Heart right ventricle (tissue), 16 donors: ENCODE data around the gene PLEKHG1. TPM values are rescaled to one million over a fixed set of nuclear protein-coding genes. Genes with fewer than 3 reads are reported as not detected.

Experiments
- ATAC-seq, 8 donors: fragments of 200-7000 bp; cut with Tn5 transposase; one replicate each; pipeline ENCODE4 v1.9.1; 2020; ENCODE audit warnings: mild to moderate bottlenecking in 8 of 8, moderate library complexity in 8 of 8, moderate number of reproducible peaks in 1 of 8
- DNase-seq, 2 donors: peaks; one replicate each; pipeline ENCODE4 v3.0.0-alpha.2; 2020
- H3K27ac ChIP-seq, 10 donors: fragments of 200-600 bp; sonication (generic) in 2 of 10; one replicate each; pipeline versions ENCODE4 v1.5.0 to v1.8.0; 2020 to 2022; ENCODE audit warnings: mild to moderate bottlenecking in 3 of 10
- H3K27me3 ChIP-seq, 7 donors: fragments of 200-600 bp; one replicate each; pipeline ENCODE4 v1.8.0; 2021 to 2022; ENCODE audit warnings: mild to moderate bottlenecking in 2 of 7
- H3K36me3 ChIP-seq, 9 donors: fragments of 200-600 bp; sonication (generic) in 1 of 9; one replicate each; pipeline versions ENCODE4 v1.5.0 to v1.8.0; 2020 to 2022; ENCODE audit warnings: mild to moderate bottlenecking in 2 of 9
- H3K4me1 ChIP-seq, 9 donors: fragments of 200-600 bp; sonication (generic) in 1 of 9; one replicate each; pipeline versions ENCODE4 v1.5.0 to v1.8.0; 2020 to 2022; ENCODE audit warnings: mild to moderate bottlenecking in 4 of 9
- H3K4me3 ChIP-seq, 10 donors: fragments of 200-600 bp; sonication (generic) in 2 of 10; one replicate each; pipeline versions ENCODE4 v1.5.0 to v1.8.0; 2020 to 2022; ENCODE audit warnings: mild to moderate bottlenecking in 7 of 10, moderate library complexity in 2 of 10
- H3K9me3 ChIP-seq, 11 donors: fragments of 200-600 bp in 10 of 11; sonication (generic) in 2 of 11; one replicate each; pipeline versions ENCODE4 v1.5.0 to v1.8.0; 2013 to 2022; ENCODE audit warnings: mild to moderate bottlenecking in 2 of 11, control low read depth in 1 of 11, moderate library complexity in 1 of 11
- CTCF ChIP-seq, 9 donors: fragments of 200-600 bp; sonication (generic) in 2 of 9; IDR thresholded peaks; one replicate each; pipeline versions ENCODE4 v1.5.0 to v1.8.0; 2021 to 2022; ENCODE audit warnings: antibody characterized with exemption in 9 of 9, mild to moderate bottlenecking in 5 of 9, moderate library complexity in 1 of 9
- WGBS, 2 donors: extraction: QIAGEN DNeasy Blood & Tissue Kit; methylation state at CpG; one replicate each; pipeline ENCODE4 v1.1.7; 2013; ENCODE audit warnings: inconsistent platforms in 1 of 2; 5-methylcytosine and 5-hydroxymethylcytosine counted together
- intact Hi-C, 10 donors: fragments of 100-400 bp; cut with DNase I; formaldehyde crosslinking; loops; one replicate each; pipeline versions ENCODE4 v1.11.1 to v1.14.2; 2022
- polyA plus RNA-seq, 2 donors: library from polyadenylated mRNA; stranded (reverse); fragments of 200-250 nt; gene quantifications; one replicate each; pipeline ENCODE4 v1.2.3, GENCODE V29; 2013
- total RNA-seq, 10 donors: library from RNA; stranded (reverse); fragmentation: NEBNext Ultra II Directional in 3 of 10; extraction: Animal tissue kit (Norgen Biotek cat#: 25700) in 3 of 10; gene quantifications; one replicate each; pipeline versions ENCODE4 v1.2.1 to v1.2.4, GENCODE V29; 2021 to 2023
- donor health status: Arrhythmogenic right ventricular cardiomyopathy.
- donor health status: ischemic (EF 13 %, LVEDD 7.1; RV severe dilation, severe dysfunction).
- donor health status: healthy with polysubstance abuse.
- donor health status: DM: no; HTN: yes; CAD: no.
- donor health status: DM: no; HTN: no; CAD: no.
- donor health status: ischemic (EF 25% LVEDD 6.9; RV normal size, moderate dysfunction).
- donor health status: ischemic (EF 25% LVEDD 5.7; RV mildly dilated, moderate dysfunction).
- donor health status: healthy.
- donor health status: DM: yes; HTN: yes; CAD: no.
- donor health status: Ischemic cardiomyopathy.
- donor health status: ischemic (EF 35%, LVEDD 5.7; RV mildly dilated, moderate dysfunction).
- donor health status: nonischemic (EF 11% LVEDD 7.7; RV severe dilation, severe dysfunction).
- donor health status: DM: yes; HTN: yes; CAD: no.
- donor health status: PGD.
- donor health status: ischemic (EF 29% LVEDD 5.4; RV normal size, mild dysfunction).
- donor health status: nonischemic (EF 23%, LVEDD 6.1; RV moderate dilation, normal function).

PLEKHG1 gene
- total and polyA plus RNA-seq, 12 donors: 2.6 to 22.2 (median 8.8) TPM

- Histone ChIP-seq H3K9me3 (no peaks in the 10 kb centered on the region), H3K27ac (no peak overlapping the region), H3K27me3 (no peaks in the 10 kb centered on the region), H3K36me3 (no peaks in the 10 kb centered on the region), H3K4me1 (peaks cover 0 to 57% (median 33%) of the 10 kb centered on the region in 9 donors), H3K4me3 (no peak overlapping the region)
- ATAC-seq (no peak), DNase-seq (no peak)
- TF ChIP-seq CTCF (IDR thresholded peaks at IDR 0.05): no peak
- intact Hi-C loops: no loop called here
- 95 to 97% methylated on average over 1 of the region's 1 CpG for WGBS, 2 donors
These were observed 39.1 kb downstream of the PLEKHG1 start for GRCh38 chr6:150638765-150639164.

- 91 to 96% methylated on average over 9 of the region's 9 CpGs for WGBS, 2 donors
- Histone ChIP-seq H3K9me3 (no peaks in the 10 kb centered on the region), H3K27ac (no peak overlapping the region), H3K36me3 (no peaks in the 10 kb centered on the region), H3K4me3 (no peak overlapping the region), H3K27me3 (no peaks in the 10 kb centered on the region), H3K4me1 (peaks cover 0 to 48% (median 25%) of the 10 kb centered on the region in 9 donors)
- ATAC-seq (no peak), DNase-seq (no peak)
- no peak for TF ChIP-seq CTCF (IDR thresholded peaks at IDR 0.05)
- intact Hi-C loops: no loop called here
These were observed 40.2 kb downstream of the PLEKHG1 start for GRCh38 chr6:150639823-150640331.

- WGBS, 2 donors: 84 to 86% methylated on average over 7 of the region's 7 CpGs
- H3K4me3 ChIP-seq: peak overlapping the region in 1 of 10 donors; percentile 31
- TF ChIP-seq CTCF (IDR thresholded peaks at IDR 0.05): no peak
- H3K27me3 ChIP-seq: no peaks in the 10 kb centered on the region
- peaks cover 0 to 40% (median 17%) of the 10 kb centered on the region in 9 donors for H3K4me1 ChIP-seq
- DNase-seq: no peak
- intact Hi-C loops: no loop called here
- no peaks in the 10 kb centered on the region for H3K9me3 ChIP-seq
- ATAC-seq: no peak
- peak overlapping the region in 2 of 10 donors; percentile 3 to 36 for H3K27ac ChIP-seq
- H3K36me3 ChIP-seq: no peaks in the 10 kb centered on the region
These were observed 41.0 kb downstream of the PLEKHG1 start for GRCh38 chr6:150640556-150641209.

- DNase-seq (no peak), ATAC-seq (peak in 6 of 8 donors; percentile 27 to 64 (median 51))
- Histone ChIP-seq H3K4me1 (peaks cover 0 to 36% (median 16%) of the 10 kb centered on the region in 9 donors), H3K4me3 (peak overlapping the region in 8 of 10 donors; percentile 4 to 33 (median 18)), H3K9me3 (no peaks in the 10 kb centered on the region), H3K36me3 (no peaks in the 10 kb centered on the region), H3K27me3 (no peaks in the 10 kb centered on the region), H3K27ac (peak overlapping the region in 7 of 10 donors; percentile 3 to 41 (median 33))
- WGBS, 2 donors: 29 to 38% methylated on average over 6 of the region's 6 CpGs
- intact Hi-C loops: no loop called here
- TF ChIP-seq CTCF (IDR thresholded peaks at IDR 0.05): no peak
These were observed 41.9 kb downstream of the PLEKHG1 start for GRCh38 chr6:150641398-150642139.
